SJCRH30 (cell line): ENCODE data around the gene TTLL10. TPM values are rescaled to one million over a fixed set of nuclear protein-coding genes. Genes with fewer than 3 reads are reported as not detected.
"Not testable (repeated sequence)": the region's sequence is repeated elsewhere in the genome, so short reads cannot be mapped to it uniquely, and the experiment has no call there.

ENCODE experiments used
- DNase-seq, 2 experiments: peaks; one replicate each; pipeline ENCODE4 v3.0.0-alpha.2; 2015 to 2020
- H3K27ac ChIP-seq: fragments of 250-450 bp; sonication (Bioruptor Pico); 2 replicates; pipeline ENCODE4 v1.5.1; 2020; ENCODE audit warnings: mild to moderate bottlenecking, moderate library complexity
- H3K27me3 ChIP-seq: fragments of 250-450 bp; sonication (Bioruptor Pico); 2 replicates; pipeline ENCODE4 v1.5.1; 2020; ENCODE audit warnings: mild to moderate bottlenecking, moderate library complexity
- H3K36me3 ChIP-seq: fragments of 250-450 bp; sonication (Bioruptor Pico); 2 replicates; pipeline ENCODE4 v1.5.1; 2020; ENCODE audit warnings: mild to moderate bottlenecking, moderate library complexity
- H3K4me1 ChIP-seq: fragments of 250-450 bp; sonication (Bioruptor Pico); 2 replicates; pipeline ENCODE4 v1.5.1; 2020; ENCODE audit warnings: mild to moderate bottlenecking, moderate library complexity
- H3K4me3 ChIP-seq: fragments of 250-450 bp; sonication (Bioruptor Pico); 2 replicates; pipeline ENCODE4 v1.5.1; 2020; ENCODE audit warnings: mild to moderate bottlenecking, moderate library complexity
- H3K9me3 ChIP-seq: fragments of 250-450 bp; sonication (Bioruptor Pico); replicated peaks from 2 replicates; pipeline ENCODE4 v1.5.1; 2020; ENCODE audit warnings: mild to moderate bottlenecking, moderate library complexity
- total RNA-seq: library from RNA; depleted of rRNA; stranded (reverse); fragments of >200 nt; shearing (Covaris generic); gene quantifications from 2 replicates; pipeline ENCODE4 v1.2.3, GENCODE V29; 2014

The TTLL10 gene
- total RNA-seq, 1 experiment from 2014 or later: 0.42 TPM

DNA sequence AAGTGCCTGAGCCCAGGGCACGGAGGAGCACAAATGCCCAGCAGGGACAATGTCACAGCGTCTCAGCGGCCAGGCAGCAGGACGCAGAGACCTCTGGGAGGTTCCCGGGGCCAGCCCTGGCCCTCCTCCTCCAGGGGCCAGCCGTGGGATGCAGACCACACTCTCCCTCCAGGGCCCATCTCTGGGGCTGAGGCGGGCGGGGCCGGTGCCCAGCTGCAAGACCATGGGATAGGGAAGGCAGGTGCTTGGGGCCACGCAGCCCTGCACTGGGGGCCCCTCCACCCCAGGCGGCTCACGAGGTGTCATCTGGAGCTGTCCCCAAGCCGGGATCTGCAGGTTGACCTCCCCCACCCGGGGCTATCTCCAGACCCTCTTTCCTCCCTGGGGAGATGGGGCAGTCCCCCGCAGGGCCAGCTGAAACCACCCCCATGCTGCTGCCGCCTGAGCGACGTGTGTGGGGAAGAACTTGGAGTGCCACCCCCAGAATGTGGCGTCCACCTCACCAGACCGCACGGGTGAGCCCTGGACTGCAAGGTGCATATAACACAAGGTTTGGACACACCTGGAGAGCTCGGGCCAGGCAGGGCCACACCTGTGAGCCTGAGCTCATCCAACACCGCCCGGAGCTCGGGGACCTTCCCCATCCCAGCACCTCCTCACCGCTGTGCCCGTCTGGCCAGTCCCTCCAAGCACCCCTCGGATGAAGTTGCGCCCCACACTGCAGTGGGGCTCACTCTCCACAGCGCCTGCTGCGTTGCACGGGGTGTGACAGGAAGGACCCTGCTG, 4.1 kb upstream of the TTLL10 start:
- H3K4me1 ChIP-seq: peaks cover 11% of the 10 kb centered on the region
- no peaks in the 10 kb centered on the region for H3K36me3 ChIP-seq
- H3K4me3 ChIP-seq: no peak overlapping the region
- DNase-seq: no peak
- H3K9me3 ChIP-seq: no peaks in the 10 kb centered on the region
- H3K27ac ChIP-seq: no peak overlapping the region
- peaks cover 91% of the 10 kb centered on the region for H3K27me3 ChIP-seq

DNA sequence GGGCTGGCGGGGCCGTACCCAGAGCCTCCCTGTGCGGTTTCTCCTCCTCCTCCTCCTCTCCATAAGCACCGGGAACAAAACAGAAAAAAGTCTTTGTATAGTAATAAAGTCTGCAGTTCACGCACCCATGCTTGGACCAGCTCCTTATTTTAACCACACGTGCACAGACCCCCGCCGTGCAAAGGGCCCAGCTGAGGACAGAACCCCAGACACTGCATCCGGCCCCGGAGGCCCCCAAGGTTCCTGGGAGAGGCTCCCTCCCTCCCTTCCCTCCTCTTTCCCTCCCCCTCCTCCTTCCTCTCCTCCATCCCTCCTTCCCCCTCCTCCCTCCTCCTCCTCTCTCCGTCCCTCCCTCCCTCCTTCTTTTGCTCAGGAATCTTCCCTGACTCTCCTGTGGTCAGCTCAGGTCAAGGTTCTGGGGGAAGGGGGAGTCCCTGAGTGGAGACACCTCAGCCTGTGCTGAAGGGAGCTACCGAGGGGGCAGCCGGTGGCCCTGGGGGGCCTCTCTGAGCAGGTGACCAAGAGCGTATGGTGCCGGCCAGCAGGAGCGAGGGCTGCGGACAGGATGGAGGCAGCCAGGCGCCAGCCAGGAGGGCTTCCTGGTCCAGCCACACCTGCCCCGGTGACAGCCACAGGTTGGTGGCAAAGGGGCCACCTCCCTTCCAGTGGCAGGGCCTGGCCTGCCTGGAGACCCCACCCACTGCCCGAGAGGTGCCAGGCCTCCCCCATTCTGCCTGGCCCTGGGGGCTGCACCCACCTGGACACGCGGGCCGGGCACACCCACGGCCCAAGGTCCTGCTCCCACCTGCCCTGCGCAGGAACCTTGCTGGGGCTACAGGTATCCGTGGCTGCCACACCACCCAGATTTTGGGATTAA, 3.2 kb upstream of the TTLL10 start:
- Histone ChIP-seq H3K9me3 (no peaks in the 10 kb centered on the region), H3K27me3 (peaks cover 85% of the 10 kb centered on the region), H3K4me3 (no peak overlapping the region), H3K27ac (no peak overlapping the region), H3K36me3 (no peaks in the 10 kb centered on the region), H3K4me1 (peaks cover 7% of the 10 kb centered on the region)
- DNase-seq: no peak

DNA sequence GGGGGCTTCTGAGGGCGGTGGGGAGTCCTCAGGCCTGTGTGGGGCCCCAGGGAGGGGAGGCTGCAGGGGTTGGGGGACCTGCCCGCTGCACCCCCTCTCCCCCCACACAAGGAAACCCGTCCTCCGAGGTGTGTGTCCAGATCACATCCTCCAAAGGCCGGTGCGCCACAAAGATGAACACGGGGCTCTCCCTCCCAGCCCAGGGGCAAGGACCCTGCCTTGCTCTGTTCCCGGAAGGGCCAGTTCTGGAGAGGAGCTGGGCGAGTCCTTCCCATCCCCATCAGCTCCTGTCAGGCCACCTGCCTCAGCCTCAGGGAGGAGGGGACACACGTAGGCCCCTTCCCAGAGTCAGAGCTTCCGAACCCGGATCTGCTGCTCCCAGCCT, 2.5 kb upstream of the TTLL10 start:
- H3K27me3 ChIP-seq: peaks cover 78% of the 10 kb centered on the region
- H3K4me1 ChIP-seq: peaks cover under 1% of the 10 kb centered on the region
- H3K27ac ChIP-seq: no peak overlapping the region
- no peaks in the 10 kb centered on the region for H3K9me3 ChIP-seq
- no peak overlapping the region for H3K4me3 ChIP-seq
- DNase-seq: no peak
- no peaks in the 10 kb centered on the region for H3K36me3 ChIP-seq

DNA sequence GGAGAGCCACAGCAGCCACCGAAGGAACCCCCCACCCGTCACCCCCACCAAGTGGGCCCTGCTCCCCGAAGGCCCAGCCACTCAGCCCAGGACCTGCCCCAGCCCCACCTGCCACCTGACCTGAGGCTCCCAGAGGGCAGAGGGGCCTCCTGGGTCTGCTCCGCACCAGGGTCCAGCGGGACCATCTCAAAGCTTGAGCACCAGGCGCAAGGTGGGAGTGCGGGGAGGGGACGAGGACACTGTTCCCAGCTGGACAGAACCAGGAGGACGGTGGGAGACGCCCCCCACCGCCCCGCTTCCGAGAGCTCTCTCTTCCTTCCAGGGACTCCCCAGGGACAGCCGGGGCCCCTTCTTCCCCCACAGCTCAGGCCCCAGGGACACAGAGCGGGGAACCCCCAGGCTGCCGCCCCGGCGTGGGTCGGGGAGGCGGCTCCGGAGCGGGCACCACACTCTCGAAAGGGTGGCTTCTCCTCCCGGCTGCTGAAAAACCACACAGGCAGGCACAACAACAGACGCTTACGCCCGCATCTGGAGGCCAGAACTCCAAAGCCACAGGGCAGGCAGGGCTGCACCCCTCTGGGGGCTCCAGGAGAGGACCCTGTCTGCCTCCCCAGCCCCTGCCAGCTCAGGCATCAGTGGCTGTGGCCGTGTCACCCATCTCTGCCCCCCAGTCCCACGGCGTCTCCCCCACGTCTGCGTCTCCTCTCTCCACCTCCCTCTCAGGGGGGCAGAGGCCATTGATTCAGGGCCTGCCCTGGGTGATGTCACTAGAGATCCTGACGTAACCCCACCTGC, 1.9 kb upstream of the TTLL10 start:
- no peaks in the 10 kb centered on the region for H3K9me3 ChIP-seq
- peaks cover 80% of the 10 kb centered on the region for H3K27me3 ChIP-seq
- no peaks in the 10 kb centered on the region for H3K36me3 ChIP-seq
- DNase-seq: no peak
- no peak overlapping the region for H3K4me3 ChIP-seq
- H3K27ac ChIP-seq: no peak overlapping the region
- no peaks in the 10 kb centered on the region; the same call in 1 of the 2 replicates for H3K4me1 ChIP-seq

DNA sequence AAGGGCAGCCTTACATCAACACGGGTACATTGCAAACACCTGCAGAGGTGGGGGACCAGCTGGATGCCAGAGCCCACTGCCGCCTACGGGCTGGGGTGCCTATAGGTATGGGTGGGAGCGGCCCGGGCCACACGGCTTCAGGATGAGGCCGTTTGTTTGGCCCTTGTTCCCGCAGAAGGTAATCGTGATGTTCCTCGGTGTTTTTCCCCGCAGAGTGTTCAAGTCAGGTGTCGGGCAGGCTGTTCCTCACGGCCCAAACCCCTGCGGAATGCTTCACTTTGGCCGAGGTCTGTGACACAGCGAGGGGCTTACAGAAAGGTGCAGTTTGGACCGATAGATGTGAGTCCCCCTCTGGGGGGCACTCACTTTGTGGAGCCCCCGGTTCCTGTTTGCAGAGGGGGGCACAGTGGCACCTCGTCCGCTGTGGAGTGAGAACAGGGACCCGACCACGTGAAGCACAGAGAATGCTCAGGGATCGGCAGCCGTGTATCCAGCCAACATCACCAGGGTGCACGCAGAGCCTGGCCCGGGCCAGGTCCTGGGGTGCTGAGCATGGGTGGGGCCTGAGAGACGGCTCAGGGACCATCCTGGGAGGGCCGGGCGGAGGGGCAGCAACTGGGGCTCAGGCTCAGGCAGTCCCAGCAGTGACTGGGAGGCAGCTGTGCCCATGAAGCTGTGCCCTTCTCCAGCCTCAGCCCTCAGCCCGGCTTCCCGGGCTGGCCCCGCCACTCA, 453 bp upstream of the TTLL10 start:
- Histone ChIP-seq H3K4me1 (no peaks in the 10 kb centered on the region; the same call in 1 of the 2 replicates), H3K36me3 (no peaks in the 10 kb centered on the region), H3K9me3 (no peaks in the 10 kb centered on the region), H3K27me3 (peaks cover 81% of the 10 kb centered on the region), H3K27ac (no peak overlapping the region), H3K4me3 (no peak overlapping the region)
- no peak for DNase-seq

DNA sequence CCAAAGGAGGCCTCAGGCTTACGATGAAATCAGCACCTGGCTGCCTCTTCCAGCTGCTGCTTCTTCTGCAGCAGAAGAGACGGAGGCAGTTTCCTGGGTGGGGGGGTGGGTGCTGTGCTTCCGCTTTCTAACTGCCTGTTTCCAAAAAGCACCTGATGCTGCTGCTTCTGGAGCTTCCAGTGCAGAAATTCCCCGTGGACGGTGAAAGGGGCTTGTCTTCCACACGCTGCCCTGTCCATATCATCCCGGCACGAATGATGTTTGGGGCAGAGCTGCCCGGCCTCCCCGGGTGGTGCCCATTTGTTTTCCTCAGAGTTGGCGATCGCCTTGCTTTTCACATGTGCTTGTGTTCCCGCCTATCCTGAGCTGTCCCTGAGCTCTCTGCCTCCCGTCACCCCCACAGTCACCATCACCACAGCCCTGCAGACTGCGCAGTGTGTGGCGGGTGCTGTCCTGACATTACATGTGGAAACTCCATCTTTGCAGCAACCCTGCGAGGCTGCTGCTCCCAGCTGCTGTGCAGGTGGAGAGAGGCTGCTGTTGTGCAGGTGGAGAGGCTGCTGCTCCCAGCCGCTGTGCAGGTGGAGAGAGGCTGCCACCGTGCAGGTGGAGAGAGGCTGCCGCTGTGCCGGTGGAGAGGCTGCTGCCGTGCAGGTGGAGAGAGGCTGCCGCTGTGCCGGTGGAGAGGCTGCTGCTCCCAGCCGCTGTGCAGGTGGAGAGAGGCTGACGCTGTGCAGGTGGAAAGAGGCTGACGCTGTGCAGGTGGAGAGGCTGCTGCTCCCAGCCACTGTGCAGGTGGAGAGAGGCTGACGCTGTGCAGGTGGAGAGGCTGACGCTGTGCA, 1.8 kb downstream of the TTLL10 start:
- peaks cover 79% of the 10 kb centered on the region for H3K27me3 ChIP-seq
- DNase-seq: no peak
- peaks cover 15% of the 10 kb centered on the region for H3K4me1 ChIP-seq
- no peaks in the 10 kb centered on the region for H3K9me3 ChIP-seq
- H3K36me3 ChIP-seq: no peaks in the 10 kb centered on the region
- no peak overlapping the region for H3K4me3 ChIP-seq
- H3K27ac ChIP-seq: no peak overlapping the region

DNA sequence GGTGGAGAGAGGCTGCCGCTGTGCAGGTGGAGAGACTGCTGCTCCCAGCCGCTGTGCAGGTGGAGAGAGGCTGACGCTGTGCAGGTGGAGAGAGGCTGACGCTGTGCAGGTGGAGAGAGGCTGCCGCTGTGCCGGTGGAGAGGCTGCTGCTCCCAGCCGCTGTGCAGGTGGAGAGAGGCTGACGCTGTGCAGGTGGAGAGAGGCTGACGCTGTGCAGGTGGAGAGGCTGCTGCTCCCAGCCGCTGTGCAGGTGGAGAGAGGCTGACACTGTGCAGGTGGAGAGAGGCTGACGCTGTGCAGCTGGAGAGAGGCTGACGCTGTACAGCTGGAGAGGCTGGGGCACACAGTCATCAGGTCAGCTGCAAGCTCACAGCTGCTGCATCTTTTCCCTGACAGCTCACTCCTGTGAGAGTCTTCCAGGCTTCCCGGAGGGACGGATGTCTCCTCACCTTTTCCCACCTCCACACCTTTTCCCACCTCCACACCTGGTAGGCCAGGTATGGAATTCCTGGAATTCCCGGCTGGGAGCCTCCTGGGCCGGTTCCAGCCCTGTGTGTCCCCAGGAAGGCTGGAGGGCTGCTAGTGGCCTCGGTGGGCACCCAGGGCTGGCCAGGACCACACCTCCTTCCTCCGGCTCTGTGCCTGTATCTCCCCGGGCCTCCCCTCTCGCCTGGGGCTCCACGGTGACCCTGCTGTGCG, 2.5 kb downstream of the TTLL10 start:
- H3K4me3 ChIP-seq, DNase-seq, H3K36me3 ChIP-seq, H3K27ac ChIP-seq, H3K9me3 ChIP-seq: not testable (repeated sequence)
- H3K27me3 ChIP-seq: peaks cover 73% of the 10 kb centered on the region
- H3K4me1 ChIP-seq: peaks cover 20% of the 10 kb centered on the region

DNA sequence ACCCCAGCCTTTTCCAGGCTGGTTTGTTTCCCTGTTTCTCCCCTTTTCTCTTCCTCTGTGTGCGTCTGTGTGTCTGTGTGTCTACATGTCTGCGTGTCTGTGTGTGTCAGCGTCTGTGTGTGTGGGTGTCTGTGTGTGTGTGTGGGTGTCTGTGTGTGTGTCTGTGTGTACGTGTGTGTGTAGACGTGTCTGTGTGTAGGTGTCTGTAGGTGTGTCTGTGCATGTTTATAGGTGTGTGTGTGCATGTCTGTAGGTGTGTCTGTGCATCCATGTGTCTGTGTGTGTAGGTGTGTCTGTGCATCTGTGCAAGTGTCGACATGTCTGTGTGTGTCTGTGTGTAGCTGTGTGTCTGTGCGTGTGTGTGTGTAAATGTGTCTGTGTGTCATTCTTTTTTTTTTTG, 3.3 kb downstream of the TTLL10 start:
- no peak overlapping the region for H3K27ac ChIP-seq
- H3K9me3 ChIP-seq: no peaks in the 10 kb centered on the region
- no peak overlapping the region for H3K4me3 ChIP-seq
- peaks cover 27% of the 10 kb centered on the region for H3K4me1 ChIP-seq
- DNase-seq: no peak
- H3K36me3 ChIP-seq: no peaks in the 10 kb centered on the region
- peaks cover 65% of the 10 kb centered on the region for H3K27me3 ChIP-seq

DNA sequence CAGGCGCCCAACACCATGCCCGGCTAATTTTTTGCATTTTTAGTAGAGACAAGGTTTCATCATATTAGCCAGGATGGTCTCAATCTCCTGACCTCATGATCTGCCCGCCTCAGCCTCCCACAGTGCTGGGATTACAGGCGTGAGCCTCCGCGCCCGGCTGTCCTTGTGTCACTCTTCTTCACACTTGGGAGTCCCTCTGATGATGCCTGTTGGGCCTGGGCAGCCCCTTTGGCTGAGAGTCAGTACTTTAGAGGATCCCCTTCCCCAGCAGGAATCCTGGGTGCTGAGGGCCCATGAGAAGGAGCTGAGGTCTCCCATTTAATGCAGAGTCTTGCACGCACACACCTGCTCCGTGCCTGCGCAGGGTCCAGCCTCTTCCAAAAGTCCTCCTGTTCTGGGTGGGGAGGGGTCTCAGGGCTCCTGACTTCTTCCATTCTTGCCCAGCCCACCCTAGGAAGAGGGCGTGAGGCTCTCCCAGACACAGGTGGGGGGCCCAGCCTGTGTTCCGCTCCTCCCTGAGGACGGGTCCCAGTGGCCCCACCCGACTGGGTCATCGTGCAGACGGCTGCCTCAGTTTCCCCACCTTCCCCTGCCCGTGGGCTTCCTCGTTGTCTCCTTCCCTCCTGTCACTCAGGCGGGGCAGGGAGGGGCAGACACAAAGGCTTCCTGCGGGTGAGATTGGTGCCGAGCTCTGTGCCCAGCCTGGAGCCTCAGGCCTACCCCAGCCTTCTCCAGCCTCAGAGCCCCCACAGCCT, 3.9 kb downstream of the TTLL10 start:
- H3K9me3 ChIP-seq: no peaks in the 10 kb centered on the region
- H3K4me3 ChIP-seq: no peak overlapping the region
- H3K27me3 ChIP-seq: peaks cover 60% of the 10 kb centered on the region
- H3K36me3 ChIP-seq: no peaks in the 10 kb centered on the region
- peaks cover 31% of the 10 kb centered on the region for H3K4me1 ChIP-seq
- DNase-seq: no peak
- no peak overlapping the region for H3K27ac ChIP-seq

DNA sequence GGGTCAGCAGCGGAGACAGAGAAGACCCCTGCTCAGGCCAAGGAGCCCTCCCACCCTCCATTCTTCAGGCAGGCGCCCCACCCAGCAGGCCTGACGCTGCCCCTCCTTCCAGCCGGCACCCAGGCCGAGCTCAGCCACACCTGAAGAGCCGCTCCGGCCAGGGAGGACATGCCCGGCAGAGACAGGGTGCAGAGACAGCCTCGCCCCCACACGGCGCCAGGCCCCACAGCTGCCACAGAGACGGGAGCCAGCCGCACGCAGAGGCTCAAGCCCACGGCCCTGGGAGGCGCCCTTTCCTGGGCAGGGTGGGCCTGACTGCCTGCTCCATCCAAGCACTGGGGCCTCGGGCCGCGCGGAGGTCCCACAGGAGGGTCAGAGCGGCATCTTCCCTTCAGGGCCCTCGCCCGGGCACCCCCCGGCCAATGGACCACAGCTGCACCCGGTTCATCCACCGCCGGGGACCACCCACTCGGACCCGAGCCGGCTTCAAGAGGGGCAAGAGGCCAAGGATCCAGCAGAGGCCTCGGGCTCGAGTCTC, 5.2 kb downstream of the TTLL10 start:
- DNase-seq: no peak
- no peak overlapping the region for H3K4me3 ChIP-seq
- no peaks in the 10 kb centered on the region for H3K36me3 ChIP-seq
- no peaks in the 10 kb centered on the region for H3K9me3 ChIP-seq
- H3K27me3 ChIP-seq: peaks cover 48% of the 10 kb centered on the region
- H3K27ac ChIP-seq: no peak overlapping the region
- H3K4me1 ChIP-seq: peaks cover 31% of the 10 kb centered on the region

DNA sequence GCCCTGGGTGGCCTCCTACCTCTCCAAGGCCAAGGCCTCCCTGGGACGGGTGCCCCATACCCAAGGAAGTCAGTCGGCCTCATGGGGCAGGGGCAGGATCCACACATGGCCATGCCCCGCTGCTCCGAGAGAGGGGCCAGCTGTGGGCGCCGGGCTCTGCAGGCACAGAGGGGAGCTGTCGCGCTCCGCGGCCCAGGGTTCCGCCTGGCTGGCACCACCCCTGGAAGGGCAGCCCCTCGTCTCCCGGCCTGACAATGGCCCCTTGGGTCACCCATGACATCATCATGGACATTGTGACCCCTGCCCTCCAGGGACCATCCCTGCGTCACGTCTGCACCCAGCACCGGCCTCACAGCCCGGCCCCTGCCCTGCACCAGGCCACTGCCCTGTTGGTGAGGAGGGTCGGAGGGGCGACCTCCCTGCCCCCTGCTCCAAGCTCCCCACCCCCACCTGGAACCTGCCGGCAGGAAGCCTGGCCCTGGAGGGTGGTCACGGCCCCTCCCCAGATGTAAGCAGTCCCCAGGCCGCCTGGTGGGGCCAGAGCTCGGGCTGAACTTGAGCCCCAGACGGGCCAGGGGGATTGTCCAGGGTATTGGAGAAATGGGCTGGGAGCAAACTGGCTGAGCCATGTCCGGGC, 5.8 kb downstream of the TTLL10 start:
- Histone ChIP-seq H3K27ac (no peak overlapping the region), H3K4me1 (peaks cover 31% of the 10 kb centered on the region), H3K9me3 (no peaks in the 10 kb centered on the region), H3K36me3 (no peaks in the 10 kb centered on the region), H3K27me3 (peaks cover 44% of the 10 kb centered on the region), H3K4me3 (peak overlapping the region; percentile 34)
- DNase-seq: no peak
